H1 (cell line): ENCODE data around the gene KCP. TPM values are rescaled to one million over a fixed set of nuclear protein-coding genes. Genes with fewer than 3 reads are reported as not detected.

Source experiments
- CBX5 ChIP-seq: fragments of 300-800, 300-1000 bp; sonication (generic); IDR thresholded peaks from 2 replicates; pipeline ENCODE4 v1.7.1; 2016; ENCODE audit warnings: antibody characterized with exemption, low read length, low read depth
- CHD7 ChIP-seq: fragments of 300-600 bp; sonication (generic); IDR thresholded peaks from 2 replicates; pipeline ENCODE4 v1.7.1; 2012; ENCODE audit warnings: low read length, moderate library complexity, mild to moderate bottlenecking, inconsistent platforms; ENCODE audit not compliant: insufficient replicate concordance
- MAFK ChIP-seq: IDR thresholded peaks from 2 replicates; pipeline ENCODE4 v1.6.1; 2012; ENCODE audit warnings: low read depth, mild to moderate bottlenecking, improper control_type of control experiment, low read length
- NANOG ChIP-seq: IDR thresholded peaks from 2 replicates; pipeline ENCODE4 v1.6.1; 2011; ENCODE audit warnings: low read length, low read depth, mild to moderate bottlenecking, inconsistent platforms; ENCODE audit not compliant: insufficient read depth, poor library complexity, severe bottlenecking
- RFX5 ChIP-seq: IDR thresholded peaks from 2 replicates; pipeline ENCODE4 v1.6.1; 2011; ENCODE audit warnings: low read depth, low read length, improper control_type of control experiment, borderline replicate concordance
- SIX5 ChIP-seq: IDR thresholded peaks from 2 replicates; pipeline ENCODE4 v1.6.1; 2011; ENCODE audit warnings: mild to moderate bottlenecking, low read depth, low read length
- SP2 ChIP-seq: IDR thresholded peaks from 2 replicates; pipeline ENCODE4 v1.6.1; 2012; ENCODE audit warnings: mild to moderate bottlenecking, low read length, inconsistent platforms
- TBP ChIP-seq: IDR thresholded peaks from 2 replicates; pipeline ENCODE4 v1.6.1; 2011; ENCODE audit warnings: low read depth, low read length, improper control_type of control experiment
- polyA plus RNA-seq, 7 experiments: library from polyadenylated mRNA; depleted of rRNA in 3 of 7; stranded (reverse) in 5 of 7; unstranded in 2 of 7; fragments of >200 nt in 5 of 7; fragments of 200-250 nt in 2 of 7; gene quantifications; 1 replicate in 5 of 7; 2 replicates in 1 of 7; 4 replicates in 1 of 7; pipeline versions ENCODE4 v1.2.1 to v1.2.3, GENCODE V29; 2011 to 2013; ENCODE audit warnings: missing spikeins in 2 of 7, mixed read lengths in 2 of 7
- total RNA-seq: library from RNA; stranded (reverse); fragmentation: NEBNext Ultra II Directional; extraction: Animal tissue kit (Norgen Biotek cat#: 25700); gene quantifications from 2 replicates; pipeline ENCODE4 v1.2.1, GENCODE V29; 2021

The KCP gene
- total and polyA plus RNA-seq, 2 of the 8 experiments (the other 6 are each of a cell fraction or from before 2014, with no cell fraction given) = 1.3 to 2.0 TPM

GRCh38 chr7:128846781-128847444, 63.6 kb downstream of the KCP start (continued):
- TF ChIP-seq NANOG (no peak), TBP (no peak), MAFK (no peak), SP2 (no peak), CHD7 (no peak), SIX5 (no peak), CBX5 (no peak), RFX5 (no peak)
- TF ChIP-seq, all 59 proteins: peak for 0
